ENCODE measurements around the gene DMRT1.

DNA sequence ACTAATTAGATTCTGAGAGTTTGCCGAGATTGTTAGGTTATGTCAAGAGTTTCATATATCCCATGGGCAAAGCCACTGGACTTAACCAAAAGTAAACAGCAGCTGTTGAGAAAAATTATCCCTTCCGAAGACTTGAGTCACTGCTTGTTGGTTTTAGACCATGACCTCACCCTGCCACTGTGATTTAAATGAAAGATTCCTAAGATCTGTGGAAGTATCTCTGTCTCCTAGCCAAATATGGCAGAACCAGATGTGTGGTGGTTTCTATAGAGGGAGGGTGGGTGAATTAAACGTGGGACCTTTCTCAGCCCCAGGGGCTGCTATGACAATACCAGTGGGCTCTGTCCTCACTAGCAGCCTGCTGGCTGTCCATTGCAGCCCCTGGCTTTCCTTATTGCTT, 154.3 kb downstream of the DMRT1 start:
- no peak for TF ChIP-seq CTCF (conservative IDR thresholded peaks at IDR 0.05)
- no peak for TF ChIP-seq ZFX (IDR thresholded peaks at IDR 0.05)
